NCI-H345 (cell line): ENCODE data around the gene SNCB.

ENCODE experiments used
- DNase-seq: peaks from one replicate; lab custom pipeline; 2025; lab: John Stamatoyannopoulos, UW

The SNCB gene

GRCh38 chr5:176644294-176644693, 14.0 kb upstream of the SNCB start:
- DNase-seq: no peak

GRCh38 chr5:176643491-176644219, 13.3 kb upstream of the SNCB start:
- DNase-seq: no peak

GRCh38 chr5:176642675-176643490, 12.5 kb upstream of the SNCB start:
- no peak for DNase-seq

- no peak for DNase-seq
Measured at GRCh38 chr5:176640616-176641015, 10.3 kb upstream of the SNCB start.

- no peak for DNase-seq
Measured at GRCh38 chr5:176639981-176640380, 9.6 kb upstream of the SNCB start.

- DNase-seq: no peak
Measured at GRCh38 chr5:176639208-176639607, 8.9 kb upstream of the SNCB start.

GRCh38 chr5:176638437-176638836, 8.1 kb upstream of the SNCB start:
- no peak for DNase-seq

- DNase-seq: no peak
Measured at GRCh38 chr5:176637556-176637955, 7.2 kb upstream of the SNCB start.

GRCh38 chr5:176636426-176636825, 6.1 kb upstream of the SNCB start:
- no peak for DNase-seq

GRCh38 chr5:176633598-176633997, 3.3 kb upstream of the SNCB start:
- DNase-seq: no peak

GRCh38 chr5:176632745-176633144, 2.4 kb upstream of the SNCB start:
- DNase-seq: peak; percentile 18

- DNase-seq: no peak
Measured at GRCh38 chr5:176631383-176632200, 1.3 kb upstream of the SNCB start.

GRCh38 chr5:176630681-176631222, 418 bp upstream of the SNCB start:
- no peak for DNase-seq

GRCh38 chr5:176629317-176629852, 949 bp downstream of the SNCB start:
- no peak for DNase-seq

- DNase-seq: no peak
Measured at GRCh38 chr5:176628406-176629228, 1.7 kb downstream of the SNCB start.

- no peak for DNase-seq
Measured at GRCh38 chr5:176627582-176627981, 2.8 kb downstream of the SNCB start.

GRCh38 chr5:176626876-176627236, 3.5 kb downstream of the SNCB start:
- DNase-seq: no peak

GRCh38 chr5:176625966-176626875, 4.1 kb downstream of the SNCB start:
- DNase-seq: no peak

- DNase-seq: no peak
Measured at GRCh38 chr5:176625512-176625911, 4.8 kb downstream of the SNCB start.

- DNase-seq: no peak
Measured at GRCh38 chr5:176624938-176625337, 5.4 kb downstream of the SNCB start.
